ENCODE measurements around the gene PTGDS.

Gene PTGDS

GRCh38 chr9:136958898-136959850, 18.1 kb upstream of the PTGDS start:
- DNase-seq, result no peak

- no peak for DNase-seq
These were observed 16.9 kb upstream of the PTGDS start for GRCh38 chr9:136960212-136960937.

- DNase-seq, result no peak
These were observed 16.4 kb upstream of the PTGDS start for GRCh38 chr9:136960938-136961275.

GRCh38 chr9:136961279-136962065, 15.8 kb upstream of the PTGDS start:
- no peak for DNase-seq

GRCh38 chr9:136962163-136962562, 15.1 kb upstream of the PTGDS start:
- DNase-seq, result no peak

GRCh38 chr9:136962701-136963248, 14.5 kb upstream of the PTGDS start:
- DNase-seq, result no peak

- DNase-seq, result no peak
These were observed 14.0 kb upstream of the PTGDS start for GRCh38 chr9:136963341-136963740.

- no peak for DNase-seq
These were observed 13.6 kb upstream of the PTGDS start for GRCh38 chr9:136963751-136964150.

GRCh38 chr9:136964171-136964689, 13.1 kb upstream of the PTGDS start:
- DNase-seq, result no peak

GRCh38 chr9:136964833-136965422, 12.4 kb upstream of the PTGDS start:
- no peak for DNase-seq

GRCh38 chr9:136965771-136966484, 11.4 kb upstream of the PTGDS start:
- no peak for DNase-seq

GRCh38 chr9:136968333-136969127, 8.8 kb upstream of the PTGDS start:
- DNase-seq, result no peak

GRCh38 chr9:136969150-136969549, 8.2 kb upstream of the PTGDS start:
- no peak for DNase-seq

- no peak for DNase-seq
These were observed 7.5 kb upstream of the PTGDS start for GRCh38 chr9:136969774-136970173.

- DNase-seq, result no peak
These were observed 6.9 kb upstream of the PTGDS start for GRCh38 chr9:136970361-136970760.

GRCh38 chr9:136971746-136972145, 5.6 kb upstream of the PTGDS start:
- no peak for DNase-seq

GRCh38 chr9:136972335-136972734, 5.0 kb upstream of the PTGDS start:
- no peak for DNase-seq

GRCh38 chr9:136972743-136973142, 4.6 kb upstream of the PTGDS start:
- DNase-seq, result no peak

- no peak for DNase-seq
These were observed 3.4 kb upstream of the PTGDS start for GRCh38 chr9:136973618-136974617.
